A549 (cell line): ENCODE results near the gene SHLD1. TPM values are rescaled to one million over a fixed set of nuclear protein-coding genes. Genes with fewer than 3 reads are reported as not detected.

ENCODE experiments used
- ATAC-seq, 2 experiments: fragments of 200-7000 bp in 1 of 2; fragments of >200 bp in 1 of 2; cut with Nextera tagmentation in 1 of 2; cut with Tn5 transposase in 1 of 2; 3 replicates each; pipeline versions ENCODE4 v1.8.0 to v1.9.1; 2018 to 2020; ENCODE audit warnings: mild to moderate bottlenecking in 1 of 2, moderate library complexity in 1 of 2
- CTCF ChIA-PET: fragments of 300-600 bp; sonication (Branson Sonifier 250); formaldehyde crosslinking; extraction: SDS; loops from one replicate; lab custom pipeline; 2021; ENCODE audit warnings: antibody characterized with exemption, inconsistent platforms; lab: Yijun Ruan, JAX
- POLR2A ChIA-PET: fragments of 350-600 bp; formaldehyde crosslinking; extraction: SDS; loops from one replicate; lab custom pipeline; 2021; ENCODE audit warnings: antibody characterized with exemption, inconsistent platforms; lab: Yijun Ruan, JAX
- DNase-seq, 2 experiments: peaks; one replicate each; pipeline versions ENCODE4 v3.0.0 to v3.0.0-alpha.2; 2011 to 2016; ENCODE audit warnings: low read depth in 1 of 2, low spot score in 1 of 2
- FAIRE-seq: peaks from 2 replicates; lab custom pipeline; 2011; peaks lifted over from hg19 to GRCh38; lab: Jason Lieb, UNC
- H3K27ac ChIP-seq, 2 experiments: fragments of >200 bp; sonication (Bioruptor Twin); formaldehyde crosslinking; 3 replicates each; pipeline ENCODE4 v1.5.1; 2016 to 2017
- H3K4me1 ChIP-seq: fragments of >200 bp; sonication (Bioruptor Twin); formaldehyde crosslinking; 3 replicates; pipeline ENCODE4 v1.6.1; 2016
- H3K4me2 ChIP-seq: fragments of >200 bp; sonication (Bioruptor Twin); formaldehyde crosslinking; 3 replicates; pipeline ENCODE4 v1.6.1; 2016
- H3K4me3 ChIP-seq: fragments of >200 bp; sonication (Bioruptor Twin); formaldehyde crosslinking; 3 replicates; pipeline ENCODE4 v1.5.1; 2016
- H3K9me3 ChIP-seq: fragments of >200 bp; sonication (Bioruptor Twin); formaldehyde crosslinking; 3 replicates; pipeline ENCODE4 v1.6.1; 2016
- BHLHE40 ChIP-seq: IDR thresholded peaks from 2 replicates; pipeline ENCODE4 v1.6.1; 2012; ENCODE audit warnings: low read depth, low read length, inconsistent platforms
- CBX8 ChIP-seq: fragments of 200-600 bp; sonication (generic); IDR thresholded peaks from 2 replicates; pipeline ENCODE4 v1.6.1; 2016
- CHD4 ChIP-seq: fragments of 200-600 bp; sonication (generic); IDR thresholded peaks from 2 replicates; pipeline ENCODE4 v1.6.1; 2016; ENCODE audit warnings: antibody characterized with exemption, mild to moderate bottlenecking, borderline replicate concordance
- FOSB ChIP-seq: fragments of 250-450 bp; sonication (Bioruptor Pico); IDR thresholded peaks from 2 replicates; pipeline ENCODE4 v1.5.0; 2020; ENCODE audit warnings: mild to moderate bottlenecking, moderate library complexity
- FOSL2 ChIP-seq, 2 experiments: fragments of 450-650 bp in 1 of 2; fragments of >200 bp in 1 of 2; sonication (Bioruptor Twin) in 1 of 2; formaldehyde crosslinking; IDR thresholded peaks; 2 replicates each; pipeline versions ENCODE4 v1.5.0 to v1.6.1; 2016 to 2020; ENCODE audit warnings: mild to moderate bottlenecking in 1 of 2, moderate library complexity in 1 of 2
- FOXS1 ChIP-seq: fragments of 250-450 bp; sonication (Bioruptor Pico); IDR thresholded peaks from 2 replicates; pipeline ENCODE4 v1.5.0; 2020; ENCODE audit warnings: mild to moderate bottlenecking, moderate library complexity
- GATA3 ChIP-seq: IDR thresholded peaks from 2 replicates; pipeline ENCODE4 v1.6.1; 2012; ENCODE audit warnings: borderline replicate concordance
- HDAC2 ChIP-seq: fragments of 200-600 bp; sonication (generic); IDR thresholded peaks from 2 replicates; pipeline ENCODE4 v1.6.1; 2016
- HEYL ChIP-seq: fragments of 250-450 bp; sonication (Bioruptor Pico); IDR thresholded peaks from 2 replicates; pipeline ENCODE4 v1.8.0; 2021; ENCODE audit warnings: mild to moderate bottlenecking, moderate library complexity
- HOXB13 ChIP-seq: fragments of 250-450 bp; sonication (Bioruptor Pico); IDR thresholded peaks from 2 replicates; pipeline ENCODE4 v1.5.0; 2020; ENCODE audit warnings: low read depth, mild to moderate bottlenecking, moderate library complexity
- HOXB5 ChIP-seq: fragments of 250-450 bp; sonication (Bioruptor Pico); IDR thresholded peaks from 2 replicates; pipeline ENCODE4 v1.5.0; 2020; ENCODE audit warnings: mild to moderate bottlenecking, moderate library complexity
- JUN ChIP-seq, 2 experiments: fragments of >200 bp; sonication (Bioruptor Twin); formaldehyde crosslinking; IDR thresholded peaks; 2 replicates in 1 of 2; 3 replicates in 1 of 2; pipeline ENCODE4 v1.6.1; 2016 to 2017
- JUNB ChIP-seq: fragments of >200 bp; sonication (Bioruptor Twin); formaldehyde crosslinking; IDR thresholded peaks from 2 replicates; pipeline ENCODE4 v1.6.1; 2016
- KDM1A ChIP-seq: fragments of 200-600 bp; sonication (generic); IDR thresholded peaks from 2 replicates; pipeline ENCODE4 v1.6.1; 2016; ENCODE audit warnings: low read depth, mild to moderate bottlenecking
- KDM5A ChIP-seq: fragments of 200-600 bp; sonication (generic); IDR thresholded peaks from 2 replicates; pipeline ENCODE4 v1.6.1; 2016; ENCODE audit warnings: antibody characterized with exemption, mild to moderate bottlenecking
- MAFK ChIP-seq: fragments of 450-650 bp; IDR thresholded peaks from 2 replicates; pipeline ENCODE4 v1.6.1; 2014; ENCODE audit not compliant: partially characterized antibody
- MYC ChIP-seq: IDR thresholded peaks from 2 replicates; pipeline ENCODE4 v1.6.1; 2012; ENCODE audit warnings: mild to moderate bottlenecking, inconsistent platforms, low read length, improper control_type of control experiment, borderline replicate concordance
- NPAS2 ChIP-seq: fragments of 250-450 bp; sonication (Bioruptor Pico); IDR thresholded peaks from 2 replicates; pipeline ENCODE4 v1.8.0; 2022; ENCODE audit warnings: mild to moderate bottlenecking, moderate library complexity, borderline replicate concordance
- NR3C1 ChIP-seq: fragments of >200 bp; sonication (Bioruptor Twin); formaldehyde crosslinking; IDR thresholded peaks from 3 replicates; pipeline ENCODE4 v1.6.1; 2017
- PHF8 ChIP-seq: fragments of 200-600 bp; sonication (generic); IDR thresholded peaks from 2 replicates; pipeline ENCODE4 v1.6.1; 2016; ENCODE audit warnings: low read depth, mild to moderate bottlenecking, antibody characterized with exemption, moderate library complexity, borderline replicate concordance
- RAD21 ChIP-seq, 2 experiments: fragments of >200 bp in 1 of 2; sonication (Bioruptor Twin) in 1 of 2; formaldehyde crosslinking in 1 of 2; IDR thresholded peaks in 1 of 2; conservative IDR thresholded peaks in 1 of 2; 2 replicates in 1 of 2; 3 replicates in 1 of 2; pipeline ENCODE4 v1.6.1; 2012 to 2018; ENCODE audit warnings: inconsistent platforms in 1 of 2
- RARB ChIP-seq: fragments of 250-450 bp; sonication (Bioruptor Pico); IDR thresholded peaks from 2 replicates; pipeline ENCODE4 v1.8.0; 2021; ENCODE audit warnings: mild to moderate bottlenecking, moderate library complexity
- RFX5 ChIP-seq: fragments of 450-650 bp; IDR thresholded peaks from 2 replicates; pipeline ENCODE4 v1.7.1; 2014; ENCODE audit warnings: antibody characterized with exemption, mild to moderate bottlenecking, moderate library complexity
- SMC3 ChIP-seq: fragments of >200 bp; sonication (Bioruptor Twin); formaldehyde crosslinking; IDR thresholded peaks from 3 replicates; pipeline ENCODE4 v1.6.1; 2018; ENCODE audit warnings: inconsistent platforms
- SREBF2 ChIP-seq: fragments of 450-650 bp; IDR thresholded peaks from 2 replicates; pipeline ENCODE4 v1.6.1; 2014; ENCODE audit warnings: mild to moderate bottlenecking, moderate library complexity
- TFCP2L1 ChIP-seq: fragments of 250-450 bp; sonication (Bioruptor Pico); IDR thresholded peaks from 2 replicates; pipeline ENCODE4 v1.5.0; 2021; ENCODE audit warnings: mild to moderate bottlenecking
- ZC3H11A ChIP-seq: fragments of 450-650 bp; IDR thresholded peaks from 2 replicates; pipeline ENCODE4 v1.6.1; 2014; ENCODE audit warnings: antibody characterized with exemption, mild to moderate bottlenecking
- ZNF302 ChIP-seq: fragments of 250-450 bp; sonication (Bioruptor Pico); IDR thresholded peaks from 2 replicates; pipeline ENCODE4 v1.9.0; 2021; ENCODE audit warnings: inconsistent platforms, mild to moderate bottlenecking, moderate library complexity
- ZSCAN20 ChIP-seq: fragments of 250-450 bp; sonication (Bioruptor Pico); IDR thresholded peaks from 2 replicates; pipeline ENCODE4 v1.8.0; 2022; ENCODE audit warnings: mild to moderate bottlenecking, moderate library complexity
- WGBS: methylation state at CpG from one replicate; pipeline ENCODE4 v1.1.6; 2017; ENCODE audit errors: missing lambda C conversion rate; 5-methylcytosine and 5-hydroxymethylcytosine counted together
- polyA plus RNA-seq, 4 experiments: library from polyadenylated mRNA; depleted of rRNA in 3 of 4; stranded (reverse); fragments of >200 nt; fragmentation: RNase III in 1 of 4; extraction: RNeasy Plus Mini Kit Qiagen cat#74134 plus additional on column Dnase treatment in 1 of 4; gene quantifications; 2 replicates in 3 of 4; 3 replicates in 1 of 4; pipeline ENCODE4 v1.2.3, GENCODE V29; 2011 to 2017
- TF ChIP-seq, protein P1 (sequence below): IDR thresholded peaks from 2 replicates; pipeline ENCODE4 v1.6.1; 2012; ENCODE audit warnings: low read depth, borderline replicate concordance
- TF ChIP-seq, protein P2 (sequence below): IDR thresholded peaks from 2 replicates; pipeline ENCODE4 v1.6.1; 2012
- TF ChIP-seq, protein P3 (sequence below): fragments of 450-650 bp; IDR thresholded peaks from 2 replicates; pipeline ENCODE4 v1.6.1; 2014; ENCODE audit warnings: antibody characterized with exemption
- TF ChIP-seq, protein P4 (sequence below): fragments of 150-350 bp; IDR thresholded peaks from 2 replicates; pipeline ENCODE4 v1.6.1; 2014; ENCODE audit warnings: low read depth, mild to moderate bottlenecking, low read length
- TF ChIP-seq, protein P5 (sequence below): IDR thresholded peaks from 2 replicates; pipeline ENCODE4 v1.6.1; 2012
- TF ChIP-seq, protein P6 (sequence below): fragments of 250-450 bp; sonication (Bioruptor Pico); IDR thresholded peaks from 2 replicates; pipeline ENCODE4 v1.5.0; 2020; ENCODE audit warnings: low read depth, mild to moderate bottlenecking, moderate library complexity

SHLD1 gene
- polyA plus RNA-seq, 2 of the 4 experiments (the other 2 are of a cell fraction) = 6.5 to 18.4 TPM

DNA sequence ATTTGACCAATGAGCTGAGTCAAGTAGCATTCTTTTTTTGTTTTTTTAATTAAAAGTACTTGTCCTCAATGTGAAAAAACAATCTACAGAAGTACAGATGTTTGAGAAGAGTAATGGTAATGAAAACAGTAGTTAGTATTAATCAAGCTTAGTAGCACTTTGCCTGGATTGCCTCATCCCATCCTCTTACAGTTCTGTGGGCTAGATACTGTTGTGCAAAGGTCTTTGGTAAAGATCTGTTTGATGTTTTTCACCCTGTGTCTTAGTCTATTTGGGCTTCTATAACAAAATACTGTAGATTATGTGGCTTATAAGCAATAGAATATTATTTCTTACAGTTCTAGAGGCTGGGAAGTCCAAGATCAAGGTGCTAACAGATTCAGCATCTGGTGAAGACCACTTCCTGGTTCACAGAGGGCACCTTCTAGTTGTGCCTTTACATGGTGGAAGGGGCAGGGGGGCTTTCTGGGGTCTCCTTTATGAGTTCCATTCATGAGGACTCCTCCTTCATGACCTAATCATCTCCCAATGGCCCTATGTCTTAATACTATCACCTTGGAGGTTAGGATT is 84.3 kb downstream of the SHLD1 start:
- CTCF ChIA-PET = interaction anchor here (0.6 to 3.9 kb wide), 6 partner anchors 8 to 306 kb away, joined by 3 to 14 read pairs (median 4); no protein-coding TSS in a partner anchor
- no peak for FAIRE-seq
- H3K4me2 ChIP-seq = peak overlapping the region; percentile 71; the same call in 2 of the 3 replicates

DNA sequence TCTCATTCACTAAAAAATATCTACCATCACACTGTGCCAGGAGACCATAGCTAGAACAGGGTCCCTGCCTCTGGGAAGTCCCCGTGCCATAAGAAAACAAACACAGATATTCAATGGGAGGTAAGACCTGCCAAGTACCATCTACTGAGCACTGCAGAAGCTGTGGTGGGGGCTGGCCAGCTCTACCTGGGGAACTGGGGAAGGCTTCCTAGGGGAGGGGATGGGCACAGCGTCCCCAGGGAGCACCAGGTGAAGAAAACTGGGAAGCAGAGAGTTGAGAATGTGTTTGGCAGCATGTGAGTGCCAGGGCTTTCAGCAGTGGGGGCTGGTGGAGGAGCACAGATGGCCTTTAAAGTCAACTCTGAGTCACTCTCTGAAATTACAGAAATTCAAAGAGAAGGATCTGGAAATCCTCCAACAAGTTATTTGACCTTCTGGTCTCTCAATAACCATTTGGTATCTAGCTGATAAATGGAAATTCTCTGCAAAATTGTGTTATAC is 85.2 kb downstream of the SHLD1 start:
- WGBS = 35% methylated on average over 2 of the region's 2 CpGs
- Histone ChIP-seq H3K4me1 (peaks cover 23% of the 10 kb centered on the region), H3K4me3 (no peak overlapping the region), H3K9me3 (no peaks in the 10 kb centered on the region), H3K27ac (peak overlapping the region; percentile 30 to 60; a peak in 5 of 6 replicates), H3K4me2 (peak overlapping the region; percentile 71)
- ChIA-PET CTCF (interaction anchor here (0.6 to 3.9 kb wide), 8 partner anchors 7 to 307 kb away, joined by 3 to 14 read pairs (median 4); no protein-coding TSS in a partner anchor), POLR2A (interaction anchor here (1.3 kb wide), 1 partner anchor 9 kb away, joined by 8 read pairs; no protein-coding TSS in a partner anchor)
- ATAC-seq (peak; percentile 86), DNase-seq (peak; percentile 38 to 54), FAIRE-seq (peak; percentile 39)
- peak; percentile 37; the same call in 1 of the 3 replicates for TF ChIP-seq SMC3
- TF ChIP-seq, protein P1, sequence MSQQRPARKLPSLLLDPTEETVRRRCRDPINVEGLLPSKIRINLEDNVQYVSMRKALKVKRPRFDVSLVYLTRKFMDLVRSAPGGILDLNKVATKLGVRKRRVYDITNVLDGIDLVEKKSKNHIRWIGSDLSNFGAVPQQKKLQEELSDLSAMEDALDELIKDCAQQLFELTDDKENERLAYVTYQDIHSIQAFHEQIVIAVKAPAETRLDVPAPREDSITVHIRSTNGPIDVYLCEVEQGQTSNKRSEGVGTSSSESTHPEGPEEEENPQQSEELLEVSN = no peak
- TF ChIP-seq, protein P2, sequence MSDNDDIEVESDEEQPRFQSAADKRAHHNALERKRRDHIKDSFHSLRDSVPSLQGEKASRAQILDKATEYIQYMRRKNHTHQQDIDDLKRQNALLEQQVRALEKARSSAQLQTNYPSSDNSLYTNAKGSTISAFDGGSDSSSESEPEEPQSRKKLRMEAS = peak; percentile 35; the same call in 1 of the 2 replicates
- TF ChIP-seq RFX5 = no peak
- TF ChIP-seq GATA3 = peak; percentile 25; the same call in 1 of the 2 replicates
- no peak for TF ChIP-seq ZSCAN20 (CRISPR knock-in tag)
- TF ChIP-seq, protein P3, sequence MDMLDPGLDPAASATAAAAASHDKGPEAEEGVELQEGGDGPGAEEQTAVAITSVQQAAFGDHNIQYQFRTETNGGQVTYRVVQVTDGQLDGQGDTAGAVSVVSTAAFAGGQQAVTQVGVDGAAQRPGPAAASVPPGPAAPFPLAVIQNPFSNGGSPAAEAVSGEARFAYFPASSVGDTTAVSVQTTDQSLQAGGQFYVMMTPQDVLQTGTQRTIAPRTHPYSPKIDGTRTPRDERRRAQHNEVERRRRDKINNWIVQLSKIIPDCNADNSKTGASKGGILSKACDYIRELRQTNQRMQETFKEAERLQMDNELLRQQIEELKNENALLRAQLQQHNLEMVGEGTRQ = no peak
- no peak for TF ChIP-seq CHD4
- no peak for TF ChIP-seq NPAS2
- TF ChIP-seq SREBF2 = no peak
- TF ChIP-seq RAD21 (conservative IDR thresholded peaks at IDR 0.05 in 1 of 2, IDR thresholded peaks at IDR 0.05 in 1 of 2) = no peak; a peak in 1 of 5 replicates
- TF ChIP-seq TFCP2L1 (CRISPR knock-in tag) = no peak
- TF ChIP-seq, protein P4, sequence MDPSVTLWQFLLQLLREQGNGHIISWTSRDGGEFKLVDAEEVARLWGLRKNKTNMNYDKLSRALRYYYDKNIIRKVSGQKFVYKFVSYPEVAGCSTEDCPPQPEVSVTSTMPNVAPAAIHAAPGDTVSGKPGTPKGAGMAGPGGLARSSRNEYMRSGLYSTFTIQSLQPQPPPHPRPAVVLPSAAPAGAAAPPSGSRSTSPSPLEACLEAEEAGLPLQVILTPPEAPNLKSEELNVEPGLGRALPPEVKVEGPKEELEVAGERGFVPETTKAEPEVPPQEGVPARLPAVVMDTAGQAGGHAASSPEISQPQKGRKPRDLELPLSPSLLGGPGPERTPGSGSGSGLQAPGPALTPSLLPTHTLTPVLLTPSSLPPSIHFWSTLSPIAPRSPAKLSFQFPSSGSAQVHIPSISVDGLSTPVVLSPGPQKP = no peak
- TF ChIP-seq BHLHE40 = no peak
- TF ChIP-seq HEYL = no peak
- TF ChIP-seq HOXB5 (CRISPR knock-in tag) = no peak
- no peak for TF ChIP-seq MAFK
- no peak for TF ChIP-seq HDAC2
- TF ChIP-seq, protein P5, sequence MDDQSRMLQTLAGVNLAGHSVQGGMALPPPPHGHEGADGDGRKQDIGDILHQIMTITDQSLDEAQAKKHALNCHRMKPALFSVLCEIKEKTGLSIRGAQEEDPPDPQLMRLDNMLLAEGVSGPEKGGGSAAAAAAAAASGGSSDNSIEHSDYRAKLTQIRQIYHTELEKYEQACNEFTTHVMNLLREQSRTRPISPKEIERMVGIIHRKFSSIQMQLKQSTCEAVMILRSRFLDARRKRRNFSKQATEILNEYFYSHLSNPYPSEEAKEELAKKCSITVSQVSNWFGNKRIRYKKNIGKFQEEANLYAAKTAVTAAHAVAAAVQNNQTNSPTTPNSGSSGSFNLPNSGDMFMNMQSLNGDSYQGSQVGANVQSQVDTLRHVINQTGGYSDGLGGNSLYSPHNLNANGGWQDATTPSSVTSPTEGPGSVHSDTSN = no peak
- TF ChIP-seq JUN (IDR thresholded peaks at IDR 0.05) = peak; percentile 52 to 54; a peak in 2 of 5 replicates
- TF ChIP-seq CBX8 = no peak
- no peak for TF ChIP-seq KDM1A
- TF ChIP-seq PHF8 = no peak
- no peak for TF ChIP-seq HOXB13 (CRISPR knock-in tag)
- no peak for TF ChIP-seq RARB (CRISPR knock-in tag)
- TF ChIP-seq JUNB = peak; percentile 81
- TF ChIP-seq, protein P6, sequence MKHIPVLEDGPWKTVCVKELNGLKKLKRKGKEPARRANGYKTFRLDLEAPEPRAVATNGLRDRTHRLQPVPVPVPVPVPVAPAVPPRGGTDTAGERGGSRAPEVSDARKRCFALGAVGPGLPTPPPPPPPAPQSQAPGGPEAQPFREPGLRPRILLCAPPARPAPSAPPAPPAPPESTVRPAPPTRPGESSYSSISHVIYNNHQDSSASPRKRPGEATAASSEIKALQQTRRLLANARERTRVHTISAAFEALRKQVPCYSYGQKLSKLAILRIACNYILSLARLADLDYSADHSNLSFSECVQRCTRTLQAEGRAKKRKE (CRISPR knock-in tag) = no peak
- TF ChIP-seq ZNF302 (CRISPR knock-in tag) = no peak
- TF ChIP-seq FOSL2 (IDR thresholded peaks at IDR 0.05) = peak; percentile 77
- TF ChIP-seq FOSL2 (CRISPR knock-in tag; IDR thresholded peaks at IDR 0.05) = peak; percentile 53
- no peak for TF ChIP-seq FOXS1 (CRISPR knock-in tag)
- TF ChIP-seq MYC = no peak; the same call in 1 of the 2 replicates
- no peak for TF ChIP-seq FOSB (CRISPR knock-in tag)
- TF ChIP-seq NR3C1 = no peak
- no peak for TF ChIP-seq KDM5A

More for the DNA sequence above, 84.3 kb downstream of the SHLD1 start:
- no peak for TF ChIP-seq ZC3H11A
- Histone ChIP-seq H3K27ac (peak overlapping the region; percentile 30 to 60; a peak in 4 of 6 replicates), H3K4me3 (no peak overlapping the region), H3K4me1 (peaks cover 23% of the 10 kb centered on the region), H3K9me3 (no peaks in the 10 kb centered on the region)
- no peak for ATAC-seq
- no peak for DNase-seq
- POLR2A ChIA-PET = no interaction called here
